OCI-LY1 (cell line): Measurements from ENCODE around the gene ABLIM1.

Experiments
- CTCF ChIP-seq: fragments of 200-600 bp; sonication (generic), shearing (Covaris generic); IDR thresholded peaks from 2 replicates; pipeline ENCODE4 v1.5.1; 2017; ENCODE audit warnings: mild to moderate bottlenecking, antibody characterized with exemption, low read length, moderate library complexity, mixed read lengths
- EZH2 ChIP-seq: fragments of 200-600 bp; sonication (generic), shearing (Covaris generic); IDR thresholded peaks from 2 replicates; pipeline ENCODE4 v1.8.0; 2017; ENCODE audit warnings: borderline replicate concordance, mixed run types, mild to moderate bottlenecking, antibody characterized with exemption, low read length, moderate library complexity, mixed read lengths

- TF ChIP-seq CTCF (no peak), EZH2 (no peak)
Observed at GRCh38 chr10:114516356-114516755, 141.7 kb downstream of the ABLIM1 start.
